ENCODE data around the gene FAM181B. TPM values are rescaled to one million over a fixed set of nuclear protein-coding genes. Genes with fewer than 3 reads are reported as not detected.

The FAM181B gene
- total and polyA plus RNA-seq, 9 donors: 1.1 to 2.1 (median 1.5) TPM

DNA sequence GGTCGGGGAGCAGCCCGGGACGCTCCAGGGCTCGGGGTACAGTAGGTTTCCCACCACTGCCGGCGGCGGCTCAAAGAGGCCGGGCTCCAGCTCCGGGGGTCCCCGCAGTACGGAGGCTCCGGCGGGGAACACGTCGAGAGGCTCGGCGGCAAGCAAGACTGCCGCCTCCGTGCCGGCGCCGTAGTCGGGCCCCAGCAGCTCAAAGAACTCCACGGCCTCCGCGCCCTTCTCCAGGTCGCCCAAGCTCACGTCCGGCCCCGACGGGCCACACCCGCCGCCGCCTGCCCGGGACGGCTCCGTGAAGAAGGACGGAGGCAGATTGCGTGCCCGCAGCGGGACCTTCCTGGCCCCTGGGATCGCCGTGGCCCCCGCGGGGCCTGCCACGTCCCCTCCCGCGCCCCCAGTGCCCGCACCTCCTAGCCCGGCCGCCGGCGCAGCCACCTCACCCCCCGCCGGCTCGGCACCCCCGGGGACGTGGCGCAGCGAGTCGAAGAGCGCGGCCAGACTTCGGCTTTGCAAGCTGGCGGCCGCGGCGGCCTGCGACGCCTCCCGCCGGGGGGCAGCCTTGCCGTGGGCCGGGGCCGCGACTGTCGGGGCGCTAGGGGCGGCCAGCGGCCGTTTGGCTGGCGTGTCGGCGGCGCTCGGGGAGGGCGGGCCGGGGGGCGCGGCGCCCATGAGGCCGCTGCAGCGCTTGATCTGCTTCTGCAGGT lies 775 bp downstream of the FAM181B start:
- 0 to 1% (median 1%) methylated on average over 52 to 93 of the region's 93 CpGs for WGBS, 3 donors
- no peak for TF ChIP-seq EP300 (IDR thresholded peaks at IDR 0.05)
- no peak for TF ChIP-seq CTCF (IDR thresholded peaks at IDR 0.05)
- no peak for TF ChIP-seq POLR2A (IDR thresholded peaks at IDR 0.05)
- H3K27me3 ChIP-seq: no peaks in the 10 kb centered on the region
- intact Hi-C loops (cut with DNase I): no loop called here
- peak; percentile 15 to 42 (median 26) for DNase-seq
- no peaks in the 10 kb centered on the region for H3K9me3 ChIP-seq
- peak overlapping the region; percentile 16 to 42 for H3K27ac ChIP-seq
- H3K4me1 ChIP-seq (ENCODE audit: insufficient read depth): peaks cover 3% of the 10 kb centered on the region
- H3K4me3 ChIP-seq: peak overlapping the region; percentile 33
- no peaks in the 10 kb centered on the region for H3K36me3 ChIP-seq

- peak in 3 of 5 donors; percentile 19 to 37 (median 25) for DNase-seq
- Histone ChIP-seq H3K27ac (no peak overlapping the region), H3K9me3 (no peaks in the 10 kb centered on the region), H3K4me3 (peak overlapping the region; percentile 33), H3K36me3 (no peaks in the 10 kb centered on the region), H3K27me3 (no peaks in the 10 kb centered on the region), H3K4me1 (ENCODE audit: insufficient read depth) (peaks cover 3% of the 10 kb centered on the region)
- intact Hi-C loops (cut with DNase I): no loop called here
- WGBS, 3 donors: 10 to 16% (median 14%) methylated on average over 34 to 37 of the region's 37 CpGs
- TF ChIP-seq CTCF (IDR thresholded peaks at IDR 0.05): no peak
- TF ChIP-seq POLR2A (IDR thresholded peaks at IDR 0.05): no peak
- TF ChIP-seq EP300 (IDR thresholded peaks at IDR 0.05): no peak
Measured at GRCh38 chr11:82732348-82732733, 1.3 kb downstream of the FAM181B start.

DNA sequence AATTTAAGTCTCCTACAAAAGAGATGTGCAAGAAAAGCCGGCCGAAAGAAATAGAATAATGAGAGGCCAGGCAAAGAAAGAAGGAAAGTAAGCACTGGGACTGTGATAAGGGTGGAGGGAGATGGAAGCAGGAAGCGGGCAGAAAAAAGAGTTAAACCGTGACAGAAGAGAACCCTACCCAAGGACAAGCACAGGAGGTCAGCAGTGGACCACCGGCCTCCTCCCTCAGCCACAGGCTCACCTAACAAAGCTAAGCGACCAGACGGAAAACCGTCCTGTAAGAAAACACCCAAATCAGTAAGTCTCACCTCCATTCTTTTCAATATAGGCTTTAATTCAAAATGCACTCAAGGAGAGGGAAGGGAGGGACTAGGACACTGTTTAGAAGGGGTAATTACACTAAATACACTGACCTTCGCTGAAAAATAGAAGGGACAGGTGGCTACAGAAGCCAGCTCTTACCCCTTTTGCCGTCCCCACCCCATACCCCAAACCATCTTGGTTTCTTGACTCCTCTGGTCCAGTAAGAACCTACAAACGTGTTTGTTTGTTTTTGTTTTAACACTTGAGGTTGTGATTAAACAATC lies 1.9 kb downstream of the FAM181B start:
- H3K36me3 ChIP-seq: no peaks in the 10 kb centered on the region
- no peak overlapping the region for H3K4me3 ChIP-seq
- TF ChIP-seq POLR2A (IDR thresholded peaks at IDR 0.05) (no peak), EP300 (IDR thresholded peaks at IDR 0.05) (no peak), CTCF (IDR thresholded peaks at IDR 0.05) (no peak)
- intact Hi-C loops (cut with DNase I): no loop called here
- no peak for DNase-seq
- H3K27ac ChIP-seq: no peak overlapping the region
- peaks cover 3% of the 10 kb centered on the region for H3K4me1 ChIP-seq (ENCODE audit: insufficient read depth)
- WGBS, 3 donors: 73 to 82% (median 73%) methylated on average over 11 of the region's 11 CpGs
- H3K27me3 ChIP-seq: no peaks in the 10 kb centered on the region
- no peaks in the 10 kb centered on the region for H3K9me3 ChIP-seq

DNA sequence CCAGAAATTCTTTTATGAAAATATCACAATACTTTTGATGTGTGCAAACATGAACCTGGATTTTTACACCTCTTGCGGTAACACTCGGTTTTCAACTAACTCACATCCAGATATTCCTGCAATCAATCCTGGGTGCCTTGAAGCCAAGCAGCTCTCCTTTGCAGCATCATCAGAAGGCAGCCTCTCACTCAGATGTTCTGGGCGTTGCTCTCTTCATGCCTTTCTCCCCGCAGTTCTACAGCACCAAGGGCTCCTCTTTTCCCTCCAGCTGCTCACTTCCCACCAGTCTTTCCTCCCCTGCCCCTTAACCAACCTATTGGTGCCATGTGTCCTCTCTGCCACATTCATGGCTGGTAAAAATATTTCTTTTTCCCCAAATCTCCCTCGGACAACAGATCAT lies 2.9 kb downstream of the FAM181B start:
- Histone ChIP-seq H3K9me3 (no peaks in the 10 kb centered on the region), H3K4me1 (ENCODE audit: insufficient read depth) (peaks cover 3% of the 10 kb centered on the region), H3K27ac (no peak overlapping the region), H3K36me3 (no peaks in the 10 kb centered on the region), H3K4me3 (no peak overlapping the region), H3K27me3 (no peaks in the 10 kb centered on the region)
- no peak for DNase-seq
- intact Hi-C loops (cut with DNase I): no loop called here
- TF ChIP-seq POLR2A (IDR thresholded peaks at IDR 0.05): no peak
- TF ChIP-seq CTCF (IDR thresholded peaks at IDR 0.05): no peak
- no peak for TF ChIP-seq EP300 (IDR thresholded peaks at IDR 0.05)
- WGBS, 3 donors: 69 to 74% (median 70%) methylated on average over 5 of the region's 5 CpGs

All from ovary (tissue), 9 donors.